Stomach (tissue), 9 donors: ENCODE measurements around the gene EXOC2. TPM values are rescaled to one million over a fixed set of nuclear protein-coding genes. Genes with fewer than 3 reads are reported as not detected.

Experiments
- DNase-seq, 2 donors: peaks; one replicate each; pipeline versions ENCODE4 v3.0.0 to v3.0.0-alpha.2; 2013 to 2019
- H3K27ac ChIP-seq, 5 donors: fragments of 200-600 bp in 4 of 5; sonication (generic) in 4 of 5; one replicate each; pipeline ENCODE4 v1.5.1; 2013 to 2019; ENCODE audit warnings: mild to moderate bottlenecking in 1 of 5, moderate library complexity in 1 of 5
- H3K27me3 ChIP-seq, 3 donors: fragments of 200-600 bp; sonication (generic); one replicate each; pipeline ENCODE4 v1.5.1; 2017 to 2019; ENCODE audit warnings: mixed run types in 1 of 3
- H3K36me3 ChIP-seq, 4 donors: fragments of 200-600 bp; sonication (generic); 1 replicate in 3 of 4; 2 replicates in 1 of 4; pipeline ENCODE4 v1.5.1; 2016 to 2019
- H3K4me1 ChIP-seq, 4 donors: fragments of 200-600 bp; sonication (generic); one replicate each; pipeline ENCODE4 v1.5.1; 2016 to 2019
- H3K4me3 ChIP-seq, 4 donors: fragments of 200-600 bp; sonication (generic) in 3 of 4; one replicate each; pipeline ENCODE4 v1.5.1; 2016 to 2019; ENCODE audit warnings: mild to moderate bottlenecking in 1 of 4
- H3K9me3 ChIP-seq, 4 donors: fragments of 200-600 bp; sonication (generic); one replicate each; pipeline ENCODE4 v1.5.1; 2016 to 2019
- EP300 ChIP-seq: sonication (generic); formaldehyde crosslinking; IDR thresholded peaks from one replicate; pipeline ENCODE4 v1.6.1; 2017; ENCODE audit warnings: antibody characterized with exemption
- POLR2A ChIP-seq, 4 donors: fragments of 450-650 bp; IDR thresholded peaks; one replicate each; pipeline ENCODE4 v1.6.1; 2016; ENCODE audit warnings: antibody characterized with exemption in 4 of 4, control low read depth in 2 of 4, mild to moderate bottlenecking in 1 of 4, moderate library complexity in 1 of 4
- POLR2AphosphoS5 ChIP-seq, 3 donors: sonication (generic); formaldehyde crosslinking; IDR thresholded peaks; one replicate each; pipeline ENCODE4 v1.6.1; 2016; ENCODE audit warnings: antibody characterized with exemption in 3 of 3
- WGBS, 5 donors: extraction: QIAGEN DNeasy Blood & Tissue Kit in 3 of 5; methylation state at CpG; one replicate each; pipeline versions ENCODE4 v1.1.5 to v1.1.7; 2013 to 2018; 5-methylcytosine and 5-hydroxymethylcytosine counted together
- intact Hi-C: fragments of 100-400 bp; cut with DNase I; formaldehyde crosslinking; loops from one replicate; pipeline ENCODE4 v1.15.1; 2023; ENCODE audit warnings: low total_unique reads
- polyA plus RNA-seq, 3 donors: library from polyadenylated mRNA; stranded (reverse); fragments of 200-250 nt; gene quantifications; one replicate each; pipeline ENCODE4 v1.2.3, GENCODE V29; 2013
- total RNA-seq, 5 donors: library from RNA; depleted of rRNA; stranded (reverse); fragments of >200 nt; gene quantifications; one replicate each; pipeline versions ENCODE4 v1.1.0 to v1.2.3, GENCODE V29; 2014 to 2016
- TF ChIP-seq, protein P1 (sequence below), 7 experiments: fragments of 450-650 bp in 4 of 7; fragments of 200-600 bp in 3 of 7; sonication (generic) in 3 of 7; IDR thresholded peaks; one replicate each; pipeline ENCODE4 v1.5.1; 2016 to 2019; ENCODE audit warnings: antibody characterized with exemption in 7 of 7, control low read depth in 2 of 7, mild to moderate bottlenecking in 1 of 7
- donor health status: healthy with polysubstance abuse.
- donor health status: Bipolar disorder and iron deficiency.
- donor health status: healthy.

The EXOC2 gene
- total and polyA plus RNA-seq, 8 donors: 5.3 to 39.7 (median 13.8) TPM

DNA sequence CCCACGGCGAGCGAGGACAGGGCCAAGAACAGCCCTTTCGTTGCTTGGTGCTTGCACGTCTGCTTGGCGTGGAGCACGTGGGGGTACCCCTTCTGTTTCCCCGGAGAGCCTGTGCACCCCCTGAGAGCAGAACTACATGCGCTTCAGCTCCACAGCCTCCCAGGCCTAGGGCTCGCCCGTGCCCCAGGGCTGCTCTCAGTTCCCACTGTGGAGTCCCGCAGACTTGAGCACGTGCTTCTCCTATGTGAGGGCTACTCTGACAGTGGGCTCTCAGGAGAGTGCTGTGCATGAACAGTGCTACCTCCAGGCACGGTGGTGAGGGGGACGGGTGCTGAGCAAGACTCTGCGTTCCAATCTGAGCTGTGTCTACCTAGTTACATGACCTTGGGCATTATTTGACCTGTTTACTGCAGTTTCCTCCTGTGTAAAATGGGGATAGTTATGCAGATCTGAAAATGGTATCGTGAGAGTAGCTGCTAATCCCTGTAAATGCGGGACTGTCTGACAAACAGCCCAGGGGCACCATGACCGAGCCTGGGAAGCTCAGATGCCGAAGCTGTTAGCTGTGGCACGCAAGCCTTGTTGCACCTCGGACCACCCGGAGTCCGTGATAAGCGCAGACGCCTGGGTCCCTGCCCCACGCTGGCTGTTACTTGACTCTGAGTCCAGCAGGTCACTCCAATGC lies 219.0 kb downstream of the EXOC2 start:
- Histone ChIP-seq H3K27ac (no peak overlapping the region), H3K4me3 (no peak overlapping the region), H3K4me1 (no peaks in the 10 kb centered on the region), H3K27me3 (peaks cover 0 to 9% (median 5%) of the 10 kb centered on the region in 3 donors), H3K9me3 (no peaks in the 10 kb centered on the region), H3K36me3 (no peaks in the 10 kb centered on the region)
- DNase-seq: no peak
- intact Hi-C loops: no loop called here
- WGBS, 5 donors: 77 to 87% (median 79%) methylated on average over 18 to 27 of the region's 27 CpGs
- TF ChIP-seq, protein P1, sequence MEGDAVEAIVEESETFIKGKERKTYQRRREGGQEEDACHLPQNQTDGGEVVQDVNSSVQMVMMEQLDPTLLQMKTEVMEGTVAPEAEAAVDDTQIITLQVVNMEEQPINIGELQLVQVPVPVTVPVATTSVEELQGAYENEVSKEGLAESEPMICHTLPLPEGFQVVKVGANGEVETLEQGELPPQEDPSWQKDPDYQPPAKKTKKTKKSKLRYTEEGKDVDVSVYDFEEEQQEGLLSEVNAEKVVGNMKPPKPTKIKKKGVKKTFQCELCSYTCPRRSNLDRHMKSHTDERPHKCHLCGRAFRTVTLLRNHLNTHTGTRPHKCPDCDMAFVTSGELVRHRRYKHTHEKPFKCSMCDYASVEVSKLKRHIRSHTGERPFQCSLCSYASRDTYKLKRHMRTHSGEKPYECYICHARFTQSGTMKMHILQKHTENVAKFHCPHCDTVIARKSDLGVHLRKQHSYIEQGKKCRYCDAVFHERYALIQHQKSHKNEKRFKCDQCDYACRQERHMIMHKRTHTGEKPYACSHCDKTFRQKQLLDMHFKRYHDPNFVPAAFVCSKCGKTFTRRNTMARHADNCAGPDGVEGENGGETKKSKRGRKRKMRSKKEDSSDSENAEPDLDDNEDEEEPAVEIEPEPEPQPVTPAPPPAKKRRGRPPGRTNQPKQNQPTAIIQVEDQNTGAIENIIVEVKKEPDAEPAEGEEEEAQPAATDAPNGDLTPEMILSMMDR (IDR thresholded peaks at IDR 0.05): no peak
- TF ChIP-seq POLR2AphosphoS5 (IDR thresholded peaks at IDR 0.05) (no peak), POLR2A (IDR thresholded peaks at IDR 0.05) (no peak), EP300 (no peak)

DNA sequence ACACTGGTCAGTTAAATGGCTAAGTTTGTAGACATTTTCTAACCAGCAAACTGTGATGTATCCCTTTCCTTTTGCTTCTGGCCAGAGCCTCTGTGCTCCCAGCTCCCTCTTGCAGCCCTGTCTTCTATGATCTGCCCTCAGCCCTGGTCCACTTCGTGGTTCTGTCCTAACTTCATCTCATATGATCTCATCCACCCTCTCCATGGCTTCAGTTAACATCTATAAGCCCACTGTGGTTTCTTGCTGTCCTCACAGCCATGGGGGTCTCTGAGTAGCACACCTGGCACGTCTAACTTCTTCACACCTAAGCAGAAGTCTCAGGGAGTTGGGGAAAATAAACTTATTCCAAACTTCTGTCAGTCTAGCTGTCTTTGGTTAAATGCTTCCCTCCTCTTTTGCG lies 219.6 kb downstream of the EXOC2 start:
- TF ChIP-seq POLR2AphosphoS5 (IDR thresholded peaks at IDR 0.05): no peak
- no peak for TF ChIP-seq EP300
- TF ChIP-seq, protein P1 (IDR thresholded peaks at IDR 0.05): no peak
- TF ChIP-seq POLR2A (IDR thresholded peaks at IDR 0.05): no peak
- Histone ChIP-seq H3K4me1 (no peaks in the 10 kb centered on the region), H3K9me3 (no peaks in the 10 kb centered on the region), H3K36me3 (no peaks in the 10 kb centered on the region), H3K27ac (no peak overlapping the region), H3K27me3 (peaks cover 0 to 9% (median 5%) of the 10 kb centered on the region in 3 donors), H3K4me3 (no peak overlapping the region)
- intact Hi-C loops: no loop called here
- WGBS, 5 donors: 78 to 81% (median 79%) methylated on average over 3 of the region's 3 CpGs
- no peak for DNase-seq

DNA sequence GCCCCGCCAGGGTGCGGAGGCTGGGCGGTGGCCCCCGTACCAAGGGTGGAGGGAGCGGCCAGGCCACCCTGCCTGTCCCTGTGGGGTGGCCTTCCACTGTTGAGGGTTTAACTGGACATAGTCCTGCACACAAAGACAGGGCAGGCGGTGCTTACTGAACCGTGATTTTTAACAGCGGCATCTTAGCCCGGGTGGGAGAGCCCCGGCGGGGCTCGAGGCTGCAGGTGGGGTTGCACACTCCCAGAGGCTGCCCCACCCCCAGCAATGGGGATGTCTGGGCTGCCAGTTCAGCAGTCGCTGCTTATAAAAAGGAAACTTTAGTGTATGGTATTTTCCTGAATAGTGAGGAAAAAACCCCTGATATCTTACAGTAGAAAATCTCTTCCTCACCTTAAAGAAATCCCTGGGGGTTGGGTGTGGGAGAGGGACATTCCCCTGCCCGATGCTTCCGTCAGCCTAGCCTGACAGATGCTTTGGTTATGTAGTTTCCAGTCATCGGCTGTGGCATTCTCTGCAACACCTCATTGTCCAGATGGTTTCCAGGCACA lies 222.0 kb downstream of the EXOC2 start:
- H3K9me3 ChIP-seq: no peaks in the 10 kb centered on the region
- no peaks in the 10 kb centered on the region for H3K36me3 ChIP-seq
- intact Hi-C loops: no loop called here
- no peak overlapping the region for H3K27ac ChIP-seq
- 78 to 86% (median 83%) methylated on average over 16 of the region's 16 CpGs for WGBS, 5 donors
- peaks cover 0 to 20% (median 8%) of the 10 kb centered on the region in 3 donors for H3K27me3 ChIP-seq
- TF ChIP-seq, protein P1 (IDR thresholded peaks at IDR 0.05): no peak
- no peak for TF ChIP-seq POLR2A (IDR thresholded peaks at IDR 0.05)
- TF ChIP-seq EP300: no peak
- no peak for TF ChIP-seq POLR2AphosphoS5 (IDR thresholded peaks at IDR 0.05)
- H3K4me1 ChIP-seq: no peaks in the 10 kb centered on the region
- H3K4me3 ChIP-seq: no peak overlapping the region
- DNase-seq: no peak

DNA sequence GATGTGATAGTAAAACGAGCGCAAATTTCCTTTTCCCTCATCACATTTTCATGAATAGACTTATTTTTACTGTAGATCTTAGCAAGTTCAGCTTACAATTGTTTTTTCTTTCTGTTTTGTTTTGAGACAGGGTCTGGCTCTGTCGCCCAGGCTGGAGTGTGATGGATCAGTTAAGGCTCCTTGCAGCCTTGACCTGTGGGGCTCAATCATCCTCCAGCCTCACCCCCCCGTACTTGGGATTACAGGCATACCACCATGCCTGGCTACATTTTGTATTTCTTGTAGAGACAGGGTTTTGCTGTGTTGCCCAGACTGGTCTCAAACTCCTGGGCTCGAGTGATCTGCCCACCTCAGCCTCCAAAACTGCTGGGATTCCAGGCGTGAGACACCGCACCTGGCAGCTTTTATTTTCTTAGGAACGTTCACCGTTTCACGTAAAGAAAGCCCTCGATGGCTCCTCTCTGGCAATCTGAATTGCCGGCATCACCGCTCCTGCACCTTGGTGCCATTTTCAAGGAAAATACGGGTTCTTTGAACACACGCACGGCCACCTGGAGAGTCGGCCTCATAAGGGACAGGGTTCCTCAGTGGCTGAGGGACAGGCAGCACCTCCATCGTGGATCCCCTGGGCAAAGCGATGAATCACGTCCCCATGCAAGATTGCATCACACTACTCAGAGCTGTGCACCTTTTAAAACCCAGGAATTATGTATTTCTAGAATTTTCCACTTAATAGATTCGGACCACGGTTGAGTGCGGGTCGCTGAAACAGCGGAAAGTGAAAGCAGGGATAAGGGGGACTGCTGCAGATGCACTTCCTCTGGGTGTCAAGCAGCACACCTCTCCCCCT lies 222.7 kb downstream of the EXOC2 start:
- TF ChIP-seq EP300 (no peak), POLR2A (IDR thresholded peaks at IDR 0.05) (no peak), POLR2AphosphoS5 (IDR thresholded peaks at IDR 0.05) (no peak)
- TF ChIP-seq, protein P1 (IDR thresholded peaks at IDR 0.05): no peak
- no peaks in the 10 kb centered on the region for H3K4me1 ChIP-seq
- H3K27ac ChIP-seq: no peak overlapping the region
- DNase-seq: no peak
- no peak overlapping the region for H3K4me3 ChIP-seq
- no peaks in the 10 kb centered on the region for H3K9me3 ChIP-seq
- peaks cover 0 to 27% (median 8%) of the 10 kb centered on the region in 3 donors for H3K27me3 ChIP-seq
- 78 to 89% (median 84%) methylated on average over 25 of the region's 25 CpGs for WGBS, 5 donors
- H3K36me3 ChIP-seq: no peaks in the 10 kb centered on the region
- intact Hi-C loops: no loop called here
